Cortex of kidney (tissue), 1 donor: Measurements from ENCODE around the gene KDM2A.
"Not testable (repeated sequence)": the region's sequence is repeated elsewhere in the genome, so short reads cannot be mapped to it uniquely, and the experiment has no call there.

Experiments used
- DNase-seq: peaks from one replicate; lab custom pipeline; 2025; lab: John Stamatoyannopoulos, UW

The KDM2A gene

GRCh38 chr11:67238894-67239782, 120.1 kb downstream of the KDM2A start:
- DNase-seq = no peak

- DNase-seq = peak; percentile 77
These were observed 120.9 kb downstream of the KDM2A start for GRCh38 chr11:67239783-67240575.

GRCh38 chr11:67240576-67241389, 121.7 kb downstream of the KDM2A start:
- DNase-seq = no peak

- DNase-seq = no peak
These were observed 123.5 kb downstream of the KDM2A start for GRCh38 chr11:67242548-67242947.

GRCh38 chr11:67243051-67243450, 124.0 kb downstream of the KDM2A start:
- DNase-seq = no peak

GRCh38 chr11:67245046-67245445, 126.0 kb downstream of the KDM2A start:
- DNase-seq = no peak

- no peak for DNase-seq
These were observed 129.0 kb downstream of the KDM2A start for GRCh38 chr11:67247946-67248550.

- no peak for DNase-seq
These were observed 129.6 kb downstream of the KDM2A start for GRCh38 chr11:67248653-67249052.

GRCh38 chr11:67250059-67251043, 131.3 kb downstream of the KDM2A start:
- no peak for DNase-seq

- no peak for DNase-seq
These were observed 132.8 kb downstream of the KDM2A start for GRCh38 chr11:67251841-67252240.

GRCh38 chr11:67252831-67253239, 133.8 kb downstream of the KDM2A start:
- no peak for DNase-seq

GRCh38 chr11:67253872-67254624, 135.0 kb downstream of the KDM2A start:
- no peak for DNase-seq

- no peak for DNase-seq
These were observed 135.7 kb downstream of the KDM2A start for GRCh38 chr11:67254798-67255197.

GRCh38 chr11:67255353-67255752, 136.3 kb downstream of the KDM2A start:
- DNase-seq = no peak

GRCh38 chr11:67255864-67256263, 136.8 kb downstream of the KDM2A start:
- DNase-seq = no peak

GRCh38 chr11:67256477-67257135, 137.5 kb downstream of the KDM2A start:
- no peak for DNase-seq

GRCh38 chr11:67260406-67260805, 141.3 kb downstream of the KDM2A start:
- DNase-seq = no peak

GRCh38 chr11:67260885-67261639, 142.0 kb downstream of the KDM2A start:
- not testable (repeated sequence) for DNase-seq

- no peak for DNase-seq
These were observed 142.5 kb downstream of the KDM2A start for GRCh38 chr11:67261640-67261945.
